Globus pallidus (tissue), 1 donor: Measurements from ENCODE around the gene SRR.

Experiments used
- DNase-seq: peaks from one replicate; pipeline ENCODE4 v3.0.0-alpha.2; 2015; ENCODE audit warnings: low spot score

Gene SRR

DNA sequence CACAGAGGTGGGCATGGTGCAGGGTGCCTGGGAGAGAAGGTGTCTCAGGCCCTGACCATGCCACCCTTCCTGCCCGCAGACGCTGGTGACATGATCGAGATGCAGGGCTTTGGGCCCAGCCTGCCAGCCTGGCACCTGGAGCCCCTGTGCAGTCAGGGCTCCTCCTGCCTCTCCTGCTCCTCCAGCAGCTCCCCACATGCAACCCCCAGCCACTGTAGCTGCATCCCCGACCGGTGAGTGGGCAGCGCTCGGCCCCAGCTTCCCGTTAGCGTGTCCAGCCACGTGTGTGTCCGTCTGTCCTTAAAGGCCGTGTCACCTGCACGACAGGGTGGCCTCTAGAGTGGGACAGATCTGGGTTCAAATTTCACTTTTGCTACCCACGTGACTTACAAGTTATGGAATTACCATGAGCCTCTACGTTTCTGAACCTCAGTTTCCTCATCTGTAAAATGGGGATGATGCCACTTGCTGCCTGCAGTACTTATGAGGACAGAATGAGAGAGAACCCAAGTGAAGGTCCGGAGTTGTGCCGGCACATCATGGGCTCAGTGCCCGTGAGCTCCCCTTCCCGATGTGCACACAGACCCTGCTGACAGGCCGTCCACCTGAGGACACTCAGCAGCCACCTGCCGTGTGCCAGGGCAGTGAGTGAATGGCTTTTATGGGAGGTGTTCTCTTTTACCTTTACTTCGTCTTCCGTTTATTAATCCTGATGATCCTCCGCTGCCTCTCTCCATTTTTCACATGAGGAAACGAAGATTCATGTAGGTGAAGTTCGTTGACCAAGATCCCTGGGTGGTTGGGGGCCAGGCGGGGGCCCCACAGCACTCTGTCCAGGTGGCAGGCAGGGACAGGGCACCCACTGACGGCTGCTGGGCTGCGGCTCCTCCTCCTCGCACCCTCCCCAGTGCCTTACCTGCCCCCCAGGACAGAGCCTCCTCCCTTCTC is 67.7 kb downstream of the SRR start:
- no peak for DNase-seq

DNA sequence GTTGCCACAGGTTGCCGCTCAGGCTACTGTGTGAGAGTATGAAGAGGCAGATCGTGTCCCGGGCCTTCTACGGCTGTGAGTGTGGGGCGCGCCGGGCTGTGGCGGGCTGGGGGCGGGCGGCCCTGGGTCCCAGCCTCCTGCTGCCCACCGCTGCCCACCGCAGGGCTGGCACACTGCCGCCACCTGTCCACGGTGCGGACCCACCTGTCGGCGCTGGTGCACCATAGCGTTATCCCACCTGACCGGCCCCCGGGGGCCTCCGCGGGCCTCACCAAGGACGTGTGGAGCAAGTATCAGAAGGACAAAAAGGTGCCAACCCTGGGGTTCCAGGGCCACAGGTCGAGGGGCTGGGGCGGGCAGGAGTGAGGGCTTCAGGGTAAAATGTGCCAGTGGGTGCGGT is 68.4 kb downstream of the SRR start:
- no peak for DNase-seq

GRCh38 chr17:2372681-2373080 is 68.9 kb downstream of the SRR start:
- DNase-seq, result no peak

GRCh38 chr17:2373179-2373578 is 69.4 kb downstream of the SRR start:
- no peak for DNase-seq
